Sigmoid colon (tissue), 4 donors: Measurements from ENCODE around the gene FRY.

ENCODE experiments used
- POLR2AphosphoS5 ChIP-seq, 4 donors: sonication (generic); formaldehyde crosslinking; IDR thresholded peaks; one replicate each; pipeline ENCODE4 v1.6.1; 2017; ENCODE audit warnings: antibody characterized with exemption in 4 of 4
- TF ChIP-seq, protein P1 (sequence below), 4 experiments: fragments of 450-650 bp in 3 of 4; fragments of 200-600 bp in 1 of 4; IDR thresholded peaks; one replicate each; pipeline ENCODE4 v1.5.1; 2016 to 2019; ENCODE audit warnings: antibody characterized with exemption in 4 of 4, mild to moderate bottlenecking in 3 of 4, moderate library complexity in 2 of 4

DNA sequence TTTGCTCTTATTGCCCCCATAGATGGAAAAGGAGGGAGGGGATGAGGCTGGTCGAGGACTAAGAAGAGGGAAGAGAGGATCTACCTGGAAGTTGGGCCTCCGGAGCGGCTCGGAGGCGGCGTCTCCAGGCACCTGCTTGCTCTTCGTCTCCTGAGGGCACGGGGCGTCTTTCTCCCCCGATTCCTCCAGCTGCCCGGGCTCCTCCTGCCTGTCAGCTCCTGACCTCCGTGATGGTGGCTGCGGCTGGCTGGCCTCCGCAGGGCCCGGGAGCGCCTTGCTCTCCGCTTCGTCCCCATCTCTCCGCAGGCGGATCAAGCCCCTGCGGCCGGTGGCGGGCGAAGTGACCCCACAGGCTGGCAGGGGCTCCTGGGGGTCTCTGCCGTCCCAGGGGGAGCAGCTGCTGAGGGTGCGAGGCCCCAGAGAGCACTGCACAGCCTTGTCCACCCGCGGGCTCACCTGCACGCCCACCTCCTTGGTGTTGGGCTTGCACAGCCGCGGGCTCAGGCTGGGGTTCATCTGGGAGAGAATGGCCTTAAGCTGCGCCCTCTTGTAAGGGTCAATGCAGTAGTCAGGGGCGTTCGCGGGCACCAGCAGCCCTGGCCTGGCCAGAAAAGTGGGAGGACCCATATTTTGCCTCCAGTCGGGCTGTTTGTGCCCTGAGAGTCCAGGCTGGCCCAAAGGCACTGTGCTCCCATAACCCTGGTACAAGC is 279.8 kb downstream of the FRY start:
- TF ChIP-seq, protein P1, sequence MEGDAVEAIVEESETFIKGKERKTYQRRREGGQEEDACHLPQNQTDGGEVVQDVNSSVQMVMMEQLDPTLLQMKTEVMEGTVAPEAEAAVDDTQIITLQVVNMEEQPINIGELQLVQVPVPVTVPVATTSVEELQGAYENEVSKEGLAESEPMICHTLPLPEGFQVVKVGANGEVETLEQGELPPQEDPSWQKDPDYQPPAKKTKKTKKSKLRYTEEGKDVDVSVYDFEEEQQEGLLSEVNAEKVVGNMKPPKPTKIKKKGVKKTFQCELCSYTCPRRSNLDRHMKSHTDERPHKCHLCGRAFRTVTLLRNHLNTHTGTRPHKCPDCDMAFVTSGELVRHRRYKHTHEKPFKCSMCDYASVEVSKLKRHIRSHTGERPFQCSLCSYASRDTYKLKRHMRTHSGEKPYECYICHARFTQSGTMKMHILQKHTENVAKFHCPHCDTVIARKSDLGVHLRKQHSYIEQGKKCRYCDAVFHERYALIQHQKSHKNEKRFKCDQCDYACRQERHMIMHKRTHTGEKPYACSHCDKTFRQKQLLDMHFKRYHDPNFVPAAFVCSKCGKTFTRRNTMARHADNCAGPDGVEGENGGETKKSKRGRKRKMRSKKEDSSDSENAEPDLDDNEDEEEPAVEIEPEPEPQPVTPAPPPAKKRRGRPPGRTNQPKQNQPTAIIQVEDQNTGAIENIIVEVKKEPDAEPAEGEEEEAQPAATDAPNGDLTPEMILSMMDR (IDR thresholded peaks at IDR 0.05), result no peak
- TF ChIP-seq POLR2AphosphoS5 (IDR thresholded peaks at IDR 0.05), result no peak
